GM21723 (cell line): ENCODE results near the gene TMEM37.

ENCODE experiments used
- ATAC-seq: cut with Tn5 transposase; IDR thresholded peaks from one replicate; pipeline ENCODE4 v1.9.1; 2021; ENCODE audit warnings: mild to moderate bottlenecking, moderate library complexity; ENCODE audit not compliant: unreplicated experiment

The TMEM37 gene

DNA sequence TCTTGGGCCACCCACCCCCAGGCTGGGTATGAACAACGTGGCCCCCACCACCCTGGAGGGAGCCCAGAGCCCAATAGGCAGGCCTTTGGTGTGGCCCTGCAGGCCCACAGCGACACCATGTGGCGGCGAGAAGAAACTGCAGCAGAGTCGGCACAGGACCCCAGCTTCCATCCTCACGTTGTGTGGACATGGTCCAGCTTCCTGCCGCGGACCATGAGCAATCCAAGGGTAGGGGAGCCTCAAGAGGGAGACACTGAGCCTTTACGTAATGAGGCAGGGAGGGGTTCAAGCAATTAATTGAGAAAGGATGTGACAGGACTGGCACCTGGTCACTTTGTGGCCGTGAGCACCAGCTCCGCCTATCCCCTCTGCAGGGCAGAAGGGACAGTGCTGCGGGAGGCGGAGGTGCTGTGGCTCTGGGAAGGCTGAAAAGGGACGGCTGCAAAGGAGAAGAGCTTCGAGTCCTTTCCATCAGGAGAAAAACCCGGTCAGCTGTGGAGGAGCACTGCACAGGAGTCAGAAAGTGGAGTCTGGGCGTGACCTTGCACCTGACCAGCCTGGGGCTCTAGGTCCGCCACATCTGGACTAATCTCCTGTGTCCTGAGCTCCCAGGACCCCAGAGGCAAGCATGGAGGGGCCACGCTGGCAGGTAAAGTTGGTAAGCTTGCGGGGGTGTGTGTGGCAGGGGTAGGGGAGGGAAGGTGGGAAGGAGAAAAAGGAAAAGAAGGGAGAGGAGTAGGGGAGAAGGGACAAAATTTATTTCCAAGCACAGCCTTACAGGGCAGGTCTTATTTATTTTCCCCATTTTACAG lies 44.9 kb downstream of the TMEM37 start:
- peak; percentile 80 for ATAC-seq

- ATAC-seq = no peak
Observed at GRCh38 chr2:119477113-119477505, 45.5 kb downstream of the TMEM37 start.

- ATAC-seq = no peak
Observed at GRCh38 chr2:119478188-119478977, 46.7 kb downstream of the TMEM37 start.

DNA sequence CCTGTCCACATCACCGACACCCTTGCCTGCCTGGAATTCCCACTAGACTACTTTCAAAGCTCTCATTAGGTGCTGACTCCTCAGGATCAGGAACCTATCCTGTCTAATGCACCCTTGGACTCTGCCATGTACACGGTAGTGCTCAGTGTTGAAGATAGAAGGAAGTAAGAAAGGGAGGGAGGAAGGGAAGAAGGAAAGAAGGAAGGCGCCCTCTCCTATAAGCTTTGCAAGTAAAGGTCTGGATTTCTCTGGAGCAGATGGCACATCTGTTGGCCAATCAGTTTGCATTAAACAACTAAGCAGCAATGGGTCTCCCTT lies 47.3 kb downstream of the TMEM37 start:
- no peak for ATAC-seq

GRCh38 chr2:119480184-119480583 lies 48.5 kb downstream of the TMEM37 start:
- no peak for ATAC-seq

- ATAC-seq = no peak
Observed at GRCh38 chr2:119480718-119481142, 49.1 kb downstream of the TMEM37 start.

DNA sequence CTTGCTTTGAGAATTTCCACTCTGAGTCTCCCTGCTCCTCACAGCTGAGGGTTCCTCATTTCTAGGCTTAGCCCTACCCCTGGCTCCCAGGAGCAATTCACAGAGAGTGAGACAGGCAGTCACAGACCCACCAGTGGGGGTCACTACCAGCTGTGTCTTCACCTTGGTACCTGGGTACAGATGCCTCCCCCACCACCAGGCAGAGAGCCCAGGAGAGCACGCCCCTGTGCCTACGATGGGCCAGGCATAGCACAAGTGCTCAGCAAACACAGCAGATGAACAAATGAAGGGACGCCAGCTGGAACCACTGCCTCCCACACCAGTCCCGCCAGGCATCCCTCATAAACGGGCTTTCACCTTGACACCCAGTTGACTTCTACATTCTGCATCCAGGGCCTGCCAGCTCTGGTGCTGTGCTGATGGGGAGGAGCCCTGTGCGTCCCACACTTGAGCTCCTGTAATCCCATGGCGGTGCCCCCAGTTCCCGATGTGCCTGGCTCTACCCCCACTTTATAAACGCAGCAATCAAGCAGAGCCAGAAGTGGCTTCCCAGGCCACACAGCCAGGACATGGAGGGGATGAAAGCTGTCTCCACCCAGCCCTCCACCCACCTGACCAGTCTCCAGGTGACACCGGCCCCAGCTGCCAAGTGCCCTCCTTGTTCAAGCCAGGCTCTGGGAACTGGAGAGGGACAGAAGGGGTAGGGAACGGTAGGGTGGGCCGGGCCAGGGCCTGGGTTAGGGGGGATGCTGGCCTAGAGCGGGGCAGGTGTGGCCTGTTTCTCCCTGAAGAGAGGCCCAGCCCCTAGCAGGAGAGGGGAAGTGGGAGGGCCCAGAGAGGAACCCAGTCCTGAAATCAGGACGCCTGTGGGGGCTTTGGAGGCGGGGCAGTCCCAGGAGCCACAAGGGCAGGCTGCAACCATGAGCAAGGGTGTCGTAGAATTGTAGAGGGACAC lies 50.1 kb downstream of the TMEM37 start:
- no peak for ATAC-seq

- ATAC-seq = no peak
Observed at GRCh38 chr2:119482481-119483394, 51.1 kb downstream of the TMEM37 start.

DNA sequence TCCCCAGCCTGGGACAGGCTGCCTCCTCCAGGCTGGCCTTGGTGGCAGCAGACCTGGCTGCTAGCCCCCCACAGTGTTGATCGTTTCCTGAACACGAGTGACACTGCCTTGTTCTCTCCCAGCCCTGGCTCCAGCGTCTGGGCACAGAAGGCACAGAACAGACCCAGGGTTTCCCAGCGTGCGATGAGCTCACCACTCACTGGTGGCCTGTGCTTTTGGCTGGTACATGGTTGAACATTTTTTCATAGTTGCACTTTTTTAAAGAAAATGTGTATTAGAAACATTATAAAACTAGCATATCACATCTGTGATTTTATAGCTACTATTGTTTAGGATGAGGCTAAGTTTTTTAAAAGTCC lies 51.7 kb downstream of the TMEM37 start:
- no peak for ATAC-seq

GRCh38 chr2:119483896-119484718 lies 52.5 kb downstream of the TMEM37 start:
- ATAC-seq = no peak

GRCh38 chr2:119484834-119485233 lies 53.2 kb downstream of the TMEM37 start:
- ATAC-seq = no peak

DNA sequence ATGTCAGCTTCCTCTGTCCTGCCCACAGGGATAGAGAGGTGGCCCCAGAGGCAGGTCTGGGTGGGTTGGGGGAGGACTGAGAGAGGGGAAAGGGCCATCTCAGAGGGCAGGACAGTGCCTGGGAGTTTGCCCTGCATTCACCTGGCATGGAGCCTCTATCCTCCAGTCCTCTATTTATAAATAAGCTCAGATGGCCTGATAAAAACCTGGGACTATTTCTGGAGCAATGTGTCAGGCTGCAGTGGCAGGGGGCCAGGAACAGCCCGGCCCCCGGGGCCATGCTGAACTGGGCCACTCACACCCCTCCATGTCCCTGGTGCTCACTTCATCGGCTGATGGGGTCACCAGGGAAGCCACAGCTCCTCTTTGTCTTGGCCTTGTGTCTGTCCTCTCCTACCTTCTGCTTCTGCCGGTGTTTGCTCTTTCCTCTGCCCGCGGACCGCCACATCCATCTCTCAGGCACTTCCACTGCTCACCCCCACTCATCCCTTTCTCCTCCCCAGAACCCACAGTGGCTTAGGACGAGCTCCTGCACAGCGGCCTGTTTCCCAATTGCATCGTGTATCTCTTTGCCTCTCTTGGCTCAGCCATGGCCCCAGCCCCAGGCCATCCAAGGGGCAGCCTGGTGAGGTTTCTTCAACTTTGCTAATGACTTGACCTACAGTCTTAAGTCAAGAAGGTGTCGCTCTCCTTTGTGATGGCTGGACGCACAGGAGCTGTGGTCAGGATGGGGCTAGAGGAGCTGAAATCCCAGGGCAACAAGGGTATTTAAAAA lies 53.9 kb downstream of the TMEM37 start:
- ATAC-seq = no peak

DNA sequence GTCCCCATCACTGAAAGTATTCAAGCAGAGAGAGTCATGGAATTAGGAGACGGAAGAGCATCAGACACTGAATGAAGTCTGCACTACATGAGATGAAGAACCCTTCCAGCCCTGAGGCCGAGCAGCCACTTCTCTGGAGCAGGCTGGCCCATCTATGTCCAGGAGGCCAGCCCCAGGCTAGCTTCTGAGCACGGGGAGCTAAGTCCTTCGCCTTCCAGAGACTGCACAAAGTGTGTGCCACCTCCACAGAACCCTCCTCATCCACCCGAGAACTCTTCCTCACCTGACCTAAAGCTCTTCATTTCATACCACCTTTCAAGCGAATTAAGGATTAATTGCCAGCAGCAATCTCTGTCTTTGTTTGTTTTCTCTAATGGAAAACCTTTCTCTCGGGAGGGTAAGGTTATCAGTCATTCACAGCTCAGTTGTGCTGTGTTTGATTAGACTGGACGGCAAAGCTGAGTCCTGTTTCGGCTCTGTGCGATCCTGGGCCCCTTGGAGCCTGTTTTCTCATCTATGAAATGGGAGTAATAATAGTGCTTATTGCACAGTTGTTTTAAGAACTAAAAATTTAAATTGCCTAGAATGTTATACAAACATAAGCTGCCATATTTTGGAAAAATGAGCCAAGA lies 54.7 kb downstream of the TMEM37 start:
- no peak for ATAC-seq

GRCh38 chr2:119486886-119487285 lies 55.2 kb downstream of the TMEM37 start:
- no peak for ATAC-seq

DNA sequence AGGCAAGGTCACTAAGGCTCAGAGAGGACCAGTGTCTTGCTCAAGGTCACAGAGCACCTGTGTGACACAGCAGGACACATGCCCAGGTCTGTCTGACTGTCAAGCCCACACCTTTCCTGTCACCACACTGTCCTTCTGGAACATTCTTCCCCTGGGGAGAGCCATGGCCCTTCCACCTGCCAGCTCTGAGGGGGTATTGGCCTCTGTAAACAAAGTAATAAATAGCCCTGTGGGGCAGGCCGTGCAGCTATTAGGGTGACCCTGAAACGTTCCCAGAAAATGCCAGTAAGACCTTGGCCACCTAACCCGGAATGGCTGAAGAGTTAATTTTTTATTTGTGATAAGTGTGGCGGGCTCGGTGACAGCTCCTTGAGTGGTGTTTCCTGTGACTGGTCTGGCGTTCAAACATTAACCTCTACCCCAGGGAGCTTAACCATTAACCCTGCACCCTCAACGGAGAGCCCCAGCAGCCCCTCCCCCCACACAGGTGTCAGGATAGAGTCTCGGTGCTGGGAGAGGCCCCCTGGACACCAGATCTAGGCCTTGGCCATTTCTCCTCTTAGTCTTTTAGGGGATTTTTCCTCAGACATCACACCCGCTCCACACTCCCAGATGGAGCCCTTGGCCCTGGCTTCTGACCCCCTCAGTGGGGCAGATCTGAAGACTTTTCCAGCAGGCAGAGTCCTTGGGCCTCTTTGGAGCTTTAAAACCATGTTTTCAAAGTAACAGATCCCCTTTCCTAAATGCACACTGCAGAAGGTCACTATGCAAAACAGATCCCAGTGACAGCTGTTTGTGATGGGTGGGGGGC lies 56.0 kb downstream of the TMEM37 start:
- no peak for ATAC-seq
